K562 (cell line): ENCODE results near the gene CHAF1A. TPM values are rescaled to one million over a fixed set of nuclear protein-coding genes. Genes with fewer than 3 reads are reported as not detected.
A peak's percentile ranks its signal among the peaks of the same experiment; 100 is the strongest.

Source experiments
- ARHGAP35 ChIP-seq: fragments of 450-650 bp; IDR thresholded peaks from 2 replicates; pipeline ENCODE4 v1.6.1; 2018; ENCODE audit not compliant: partially characterized antibody
- BACH1 ChIP-seq: fragments of 200-800 bp; sonication (Bioruptor generic); IDR thresholded peaks from 2 replicates; pipeline ENCODE4 v1.6.1; 2016; ENCODE audit warnings: missing genetic modification characterization, missing compliant biosample characterization
- CBFB ChIP-seq: sonication (generic); formaldehyde crosslinking; IDR thresholded peaks from 2 replicates; pipeline ENCODE4 v1.4.0; 2020; ENCODE audit warnings: mild to moderate bottlenecking, missing genetic modification reagents
- CREB1 ChIP-seq, 2 experiments: sonication (generic) in 1 of 2; formaldehyde crosslinking in 1 of 2; IDR thresholded peaks; 2 replicates each; pipeline versions ENCODE4 v1.6.1 to v1.8.0; 2012 to 2022; ENCODE audit warnings: inconsistent platforms in 1 of 2, mild to moderate bottlenecking in 1 of 2, missing genetic modification reagents in 1 of 2, moderate library complexity in 1 of 2
- FOXJ2 ChIP-seq: fragments of 200-800 bp; sonication (Bioruptor generic); IDR thresholded peaks from 2 replicates; pipeline ENCODE4 v1.6.1; 2016; ENCODE audit warnings: missing genetic modification characterization, missing compliant biosample characterization
- PPARD ChIP-seq: fragments of 250-450 bp; sonication (Bioruptor Pico); IDR thresholded peaks from 2 replicates; pipeline ENCODE4 v1.8.0; 2022; ENCODE audit warnings: inconsistent platforms, mild to moderate bottlenecking, moderate library complexity
- RAD21 ChIP-seq, 2 experiments: fragments of 250-450 bp in 1 of 2; fragments of 450-650 bp in 1 of 2; sonication (Bioruptor Pico) in 1 of 2; formaldehyde crosslinking in 1 of 2; IDR thresholded peaks in 1 of 2; conservative IDR thresholded peaks in 1 of 2; 2 replicates each; pipeline versions ENCODE4 v1.4.0 to v1.8.0; 2020 to 2022; ENCODE audit warnings: mild to moderate bottlenecking in 2 of 2, moderate library complexity in 1 of 2
- RBBP5 ChIP-seq: fragments of 200-600 bp; sonication (generic); IDR thresholded peaks from 2 replicates; pipeline ENCODE4 v1.6.1; 2012; ENCODE audit warnings: borderline replicate concordance, mild to moderate bottlenecking, low read length, control low read depth, inconsistent platforms; ENCODE audit not compliant: insufficient read depth, poor library complexity, severe bottlenecking
- SLC30A9 ChIP-seq: fragments of 250-450 bp; sonication (Bioruptor Pico); IDR thresholded peaks from 2 replicates; pipeline ENCODE4 v1.8.0; 2022; ENCODE audit warnings: mild to moderate bottlenecking, moderate library complexity
- TCF7L2 ChIP-seq: fragments of 150-350 bp; IDR thresholded peaks from 2 replicates; pipeline ENCODE4 v1.6.1; 2016; ENCODE audit warnings: low read depth, mild to moderate bottlenecking, low read length, moderate library complexity
- ZNF584 ChIP-seq: fragments of 200-800 bp; sonication (Bioruptor generic); IDR thresholded peaks from 2 replicates; pipeline ENCODE4 v1.6.1; 2016; ENCODE audit warnings: low read depth, mild to moderate bottlenecking, missing genetic modification characterization, missing compliant biosample characterization
- ZNF780A ChIP-seq: fragments of 250-450 bp; sonication (Bioruptor Pico); IDR thresholded peaks from 2 replicates; pipeline ENCODE4 v1.5.0; 2021; ENCODE audit warnings: mild to moderate bottlenecking
- polyA plus RNA-seq, 8 experiments: library from polyadenylated mRNA; depleted of rRNA in 4 of 8; stranded (reverse) in 5 of 8; unstranded in 3 of 8; fragments of >200 nt; fragmentation: Nextera tagmentation in 2 of 8; fragmentation: Illumina TruSeq in 1 of 8; extraction: Ambion mirVana in 2 of 8; extraction: Trizol in 1 of 8; gene quantifications; 2 replicates each; pipeline versions ENCODE4 v1.2.1 to v1.2.3, GENCODE V29; 2011 to 2014; ENCODE audit warnings: inconsistent platforms in 1 of 8, missing spikeins in 1 of 8
- total RNA-seq, 7 experiments: library from RNA; depleted of rRNA in 6 of 7; stranded (reverse); fragments of >200 nt in 6 of 7; fragmentation: Illumina TruSeq in 2 of 7; extraction: Trizol in 2 of 7; gene quantifications; 2 replicates each; pipeline versions ENCODE4 v1.2.1 to v1.2.3, GENCODE V29; 2011 to 2021; ENCODE audit warnings: low replicate concordance in 1 of 7
- TF ChIP-seq, protein P1 (sequence below): fragments of 450-650 bp; IDR thresholded peaks from 2 replicates; pipeline ENCODE4 v1.7.1; 2018; ENCODE audit warnings: mild to moderate bottlenecking, low read depth; ENCODE audit not compliant: partially characterized antibody
- TF ChIP-seq, protein P2 (sequence below): sonication (generic); formaldehyde crosslinking; IDR thresholded peaks from 2 replicates; pipeline ENCODE4 v1.8.0; 2022; ENCODE audit warnings: missing genetic modification reagents, mild to moderate bottlenecking, moderate library complexity, borderline replicate concordance
- TF ChIP-seq, protein P3 (sequence below): fragments of 250-450 bp; sonication (Bioruptor Pico); IDR thresholded peaks from 2 replicates; pipeline ENCODE4 v1.8.0; 2021; ENCODE audit warnings: moderate library complexity, mild to moderate bottlenecking, inconsistent platforms
- TF ChIP-seq, protein P4 (sequence below): fragments of 450-650 bp; IDR thresholded peaks from 2 replicates; pipeline ENCODE4 v1.6.1; 2016; ENCODE audit warnings: missing biosample characterization, missing genetic modification characterization
- TF ChIP-seq, protein P5 (sequence below), 2 experiments: fragments of 200-800 bp in 1 of 2; sonication (Bioruptor generic) in 1 of 2; sonication (generic) in 1 of 2; formaldehyde crosslinking in 1 of 2; IDR thresholded peaks in 1 of 2; conservative IDR thresholded peaks in 1 of 2; 2 replicates each; pipeline versions ENCODE4 v1.5.0 to v1.6.1; 2016 to 2020; ENCODE audit warnings: missing compliant biosample characterization in 1 of 2, missing genetic modification characterization in 1 of 2, missing genetic modification reagents in 1 of 2

CHAF1A gene
- total and polyA plus RNA-seq, 9 of the 15 experiments (the other 6 are each of a cell fraction or from before 2014, with no cell fraction given) = 1.6 to 86.9 (median 45.2) TPM

DNA sequence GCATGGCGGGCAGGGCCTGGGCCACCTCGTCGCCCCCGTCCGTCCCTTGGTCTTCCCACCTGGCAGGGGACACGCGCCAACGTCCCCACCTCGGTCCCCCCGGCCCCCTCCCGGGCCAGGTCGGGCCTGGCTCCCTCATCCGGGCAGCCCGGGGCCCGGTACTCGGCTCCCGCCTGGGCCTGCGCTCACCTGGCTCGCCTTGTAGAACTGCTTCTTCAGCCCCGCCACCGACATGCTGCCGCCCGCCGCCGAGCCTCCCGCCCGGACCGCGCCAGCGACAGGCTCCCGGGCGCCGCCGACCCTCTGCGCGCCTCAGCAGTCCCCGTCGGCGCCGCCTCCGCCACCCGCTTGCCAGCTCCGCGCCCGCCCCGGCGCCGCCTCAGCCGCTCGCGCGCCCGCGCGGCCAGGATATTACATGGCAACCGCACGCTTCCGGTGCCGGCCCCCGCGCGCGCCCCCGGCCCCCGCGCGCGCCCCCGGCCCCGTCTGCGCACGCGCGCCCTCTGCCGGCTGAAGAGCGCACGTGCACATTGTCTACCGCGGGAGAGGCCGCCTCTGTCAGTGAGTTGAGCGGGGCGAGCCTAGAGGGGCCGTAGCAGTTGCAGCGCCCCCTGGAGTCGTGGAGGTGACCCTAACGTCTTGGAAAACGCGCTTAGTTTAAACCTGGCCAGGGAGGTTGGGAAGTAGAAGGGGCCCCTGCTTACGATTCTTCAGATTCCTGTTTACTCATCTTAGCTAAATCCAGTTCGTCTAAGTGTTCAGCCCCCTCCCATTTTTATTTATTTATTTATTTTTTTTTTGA lies 2.1 kb upstream of the CHAF1A start, which contains the start of gene SH3GL1 (continued):
- TF ChIP-seq, protein P1, sequence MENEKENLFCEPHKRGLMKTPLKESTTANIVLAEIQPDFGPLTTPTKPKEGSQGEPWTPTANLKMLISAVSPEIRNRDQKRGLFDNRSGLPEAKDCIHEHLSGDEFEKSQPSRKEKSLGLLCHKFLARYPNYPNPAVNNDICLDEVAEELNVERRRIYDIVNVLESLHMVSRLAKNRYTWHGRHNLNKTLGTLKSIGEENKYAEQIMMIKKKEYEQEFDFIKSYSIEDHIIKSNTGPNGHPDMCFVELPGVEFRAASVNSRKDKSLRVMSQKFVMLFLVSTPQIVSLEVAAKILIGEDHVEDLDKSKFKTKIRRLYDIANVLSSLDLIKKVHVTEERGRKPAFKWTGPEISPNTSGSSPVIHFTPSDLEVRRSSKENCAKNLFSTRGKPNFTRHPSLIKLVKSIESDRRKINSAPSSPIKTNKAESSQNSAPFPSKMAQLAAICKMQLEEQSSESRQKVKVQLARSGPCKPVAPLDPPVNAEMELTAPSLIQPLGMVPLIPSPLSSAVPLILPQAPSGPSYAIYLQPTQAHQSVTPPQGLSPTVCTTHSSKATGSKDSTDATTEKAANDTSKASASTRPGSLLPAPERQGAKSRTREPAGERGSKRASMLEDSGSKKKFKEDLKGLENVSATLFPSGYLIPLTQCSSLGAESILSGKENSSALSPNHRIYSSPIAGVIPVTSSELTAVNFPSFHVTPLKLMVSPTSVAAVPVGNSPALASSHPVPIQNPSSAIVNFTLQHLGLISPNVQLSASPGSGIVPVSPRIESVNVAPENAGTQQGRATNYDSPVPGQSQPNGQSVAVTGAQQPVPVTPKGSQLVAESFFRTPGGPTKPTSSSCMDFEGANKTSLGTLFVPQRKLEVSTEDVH = peak; percentile 80
- TF ChIP-seq CBFB (CRISPR knock-in tag) (no peak), BACH1 (peak; percentile 49; the same call in 1 of the 2 replicates), RBBP5 (peak; percentile 75), PPARD (CRISPR knock-in tag) (no peak), ARHGAP35 (no peak), CREB1 (IDR thresholded peaks at IDR 0.05) (peak; percentile 40), CREB1 (CRISPR knock-in tag; IDR thresholded peaks at IDR 0.05) (peak; percentile 74), SLC30A9 (no peak), FOXJ2 (peak; percentile 73; the same call in 1 of the 2 replicates), ZNF584 (CRISPR knock-in tag) (peak; percentile 91), RAD21 (CRISPR knock-in tag; conservative IDR thresholded peaks at IDR 0.05 in 1 of 2, IDR thresholded peaks at IDR 0.05 in 1 of 2) (peak; percentile 52 to 63), ZNF780A (CRISPR knock-in tag) (no peak), TCF7L2 (no peak)
- TF ChIP-seq, protein P2, sequence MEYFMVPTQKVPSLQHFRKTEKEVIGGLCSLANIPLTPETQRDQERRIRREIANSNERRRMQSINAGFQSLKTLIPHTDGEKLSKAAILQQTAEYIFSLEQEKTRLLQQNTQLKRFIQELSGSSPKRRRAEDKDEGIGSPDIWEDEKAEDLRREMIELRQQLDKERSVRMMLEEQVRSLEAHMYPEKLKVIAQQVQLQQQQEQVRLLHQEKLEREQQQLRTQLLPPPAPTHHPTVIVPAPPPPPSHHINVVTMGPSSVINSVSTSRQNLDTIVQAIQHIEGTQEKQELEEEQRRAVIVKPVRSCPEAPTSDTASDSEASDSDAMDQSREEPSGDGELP (CRISPR knock-in tag) = peak; percentile 76; the same call in 1 of the 2 replicates
- TF ChIP-seq, protein P3, sequence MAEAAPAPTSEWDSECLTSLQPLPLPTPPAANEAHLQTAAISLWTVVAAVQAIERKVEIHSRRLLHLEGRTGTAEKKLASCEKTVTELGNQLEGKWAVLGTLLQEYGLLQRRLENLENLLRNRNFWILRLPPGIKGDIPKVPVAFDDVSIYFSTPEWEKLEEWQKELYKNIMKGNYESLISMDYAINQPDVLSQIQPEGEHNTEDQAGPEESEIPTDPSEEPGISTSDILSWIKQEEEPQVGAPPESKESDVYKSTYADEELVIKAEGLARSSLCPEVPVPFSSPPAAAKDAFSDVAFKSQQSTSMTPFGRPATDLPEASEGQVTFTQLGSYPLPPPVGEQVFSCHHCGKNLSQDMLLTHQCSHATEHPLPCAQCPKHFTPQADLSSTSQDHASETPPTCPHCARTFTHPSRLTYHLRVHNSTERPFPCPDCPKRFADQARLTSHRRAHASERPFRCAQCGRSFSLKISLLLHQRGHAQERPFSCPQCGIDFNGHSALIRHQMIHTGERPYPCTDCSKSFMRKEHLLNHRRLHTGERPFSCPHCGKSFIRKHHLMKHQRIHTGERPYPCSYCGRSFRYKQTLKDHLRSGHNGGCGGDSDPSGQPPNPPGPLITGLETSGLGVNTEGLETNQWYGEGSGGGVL = no peak
- TF ChIP-seq, protein P4, sequence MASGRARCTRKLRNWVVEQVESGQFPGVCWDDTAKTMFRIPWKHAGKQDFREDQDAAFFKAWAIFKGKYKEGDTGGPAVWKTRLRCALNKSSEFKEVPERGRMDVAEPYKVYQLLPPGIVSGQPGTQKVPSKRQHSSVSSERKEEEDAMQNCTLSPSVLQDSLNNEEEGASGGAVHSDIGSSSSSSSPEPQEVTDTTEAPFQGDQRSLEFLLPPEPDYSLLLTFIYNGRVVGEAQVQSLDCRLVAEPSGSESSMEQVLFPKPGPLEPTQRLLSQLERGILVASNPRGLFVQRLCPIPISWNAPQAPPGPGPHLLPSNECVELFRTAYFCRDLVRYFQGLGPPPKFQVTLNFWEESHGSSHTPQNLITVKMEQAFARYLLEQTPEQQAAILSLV (tag) = no peak
- TF ChIP-seq, protein P5, sequence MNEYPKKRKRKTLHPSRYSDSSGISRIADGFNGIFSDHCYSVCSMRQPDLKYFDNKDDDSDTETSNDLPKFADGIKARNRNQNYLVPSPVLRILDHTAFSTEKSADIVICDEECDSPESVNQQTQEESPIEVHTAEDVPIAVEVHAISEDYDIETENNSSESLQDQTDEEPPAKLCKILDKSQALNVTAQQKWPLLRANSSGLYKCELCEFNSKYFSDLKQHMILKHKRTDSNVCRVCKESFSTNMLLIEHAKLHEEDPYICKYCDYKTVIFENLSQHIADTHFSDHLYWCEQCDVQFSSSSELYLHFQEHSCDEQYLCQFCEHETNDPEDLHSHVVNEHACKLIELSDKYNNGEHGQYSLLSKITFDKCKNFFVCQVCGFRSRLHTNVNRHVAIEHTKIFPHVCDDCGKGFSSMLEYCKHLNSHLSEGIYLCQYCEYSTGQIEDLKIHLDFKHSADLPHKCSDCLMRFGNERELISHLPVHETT (CRISPR knock-in tag; conservative IDR thresholded peaks at IDR 0.05 in 1 of 2, IDR thresholded peaks at IDR 0.05 in 1 of 2) = peak in 1 of 2 experiments; percentile 99; a peak in 2 of 4 replicates
